Measurements from ENCODE around the gene LCE1B.

LCE1B gene

GRCh38 chr1:152811671-152812070, at the start of gene LCE1B:
Gene LCE1B, plus strand, starts transcription at chr1:152811971. Its CDS starts 476 bp downstream, at chr1:152812447.
- Histone ChIP-seq H3K27ac (ENCODE audit: low read depth, low read length) (no peak within 1 kb of the TSS), H3K4me3 (ENCODE audit: low read depth, low read length) (no peak within 1 kb of the TSS), H3K36me3 (ENCODE audit: insufficient read depth, low read length) (no peaks in the 10 kb centered on the region), H3K4me1 (ENCODE audit: control insufficient read depth, insufficient read depth, low read length, unreplicated experiment) (no peaks in the 10 kb centered on the region), H3K79me2 (ENCODE audit: control insufficient read depth, insufficient read depth, low read length, unreplicated experiment) (no peaks in the 10 kb centered on the region), H2AFZ (ENCODE audit: low read length, unreplicated experiment) (no peak within 1 kb of the TSS), H3K27me3 (ENCODE audit: insufficient read depth, low read length) (peaks cover 4% of the 10 kb centered on the region; the same call in 1 of the 2 replicates)

- no peak overlapping the region for H3K27ac ChIP-seq (ENCODE audit: low read depth, low read length)
- no peak overlapping the region for H2AFZ ChIP-seq (ENCODE audit: low read length, unreplicated experiment)
- H3K36me3 ChIP-seq (ENCODE audit: insufficient read depth, low read length), result no peaks in the 10 kb centered on the region
- H3K4me3 ChIP-seq (ENCODE audit: low read depth, low read length), result no peak overlapping the region
- H3K79me2 ChIP-seq (ENCODE audit: control insufficient read depth, insufficient read depth, low read length, unreplicated experiment), result no peaks in the 10 kb centered on the region
- no peaks in the 10 kb centered on the region for H3K4me1 ChIP-seq (ENCODE audit: control insufficient read depth, insufficient read depth, low read length, unreplicated experiment)
- H3K27me3 ChIP-seq (ENCODE audit: insufficient read depth, low read length), result no peaks in the 10 kb centered on the region
These were observed 42.8 kb upstream of the LCE1B start for GRCh38 chr1:152768847-152769533.

- no peaks in the 10 kb centered on the region for H3K36me3 ChIP-seq (ENCODE audit: insufficient read depth, low read length)
- no peak overlapping the region for H3K27ac ChIP-seq (ENCODE audit: low read depth, low read length)
- H3K79me2 ChIP-seq (ENCODE audit: control insufficient read depth, insufficient read depth, low read length, unreplicated experiment), result no peaks in the 10 kb centered on the region
- H3K4me3 ChIP-seq (ENCODE audit: low read depth, low read length), result no peak overlapping the region
- no peaks in the 10 kb centered on the region for H3K27me3 ChIP-seq (ENCODE audit: insufficient read depth, low read length)
- H3K4me1 ChIP-seq (ENCODE audit: control insufficient read depth, insufficient read depth, low read length, unreplicated experiment), result no peaks in the 10 kb centered on the region
- no peak overlapping the region for H2AFZ ChIP-seq (ENCODE audit: low read length, unreplicated experiment)
These were observed 41.4 kb upstream of the LCE1B start for GRCh38 chr1:152770411-152770810.

GRCh38 chr1:152774875-152775274, 36.9 kb upstream of the LCE1B start, which contains the start of gene LCE1F:
Gene LCE1F, plus strand, starts transcription at chr1:152775140. Its CDS starts 1,232 bp downstream, at chr1:152776372.
- H3K27me3 ChIP-seq (ENCODE audit: insufficient read depth, low read length), result no peaks in the 10 kb centered on the region
- no peak within 1 kb of the TSS for H3K4me3 ChIP-seq (ENCODE audit: low read depth, low read length)
- no peaks in the 10 kb centered on the region for H3K36me3 ChIP-seq (ENCODE audit: insufficient read depth, low read length)
- no peak within 1 kb of the TSS for H2AFZ ChIP-seq (ENCODE audit: low read length, unreplicated experiment)
- no peaks in the 10 kb centered on the region for H3K4me1 ChIP-seq (ENCODE audit: control insufficient read depth, insufficient read depth, low read length, unreplicated experiment)
- no peaks in the 10 kb centered on the region for H3K79me2 ChIP-seq (ENCODE audit: control insufficient read depth, insufficient read depth, low read length, unreplicated experiment)
- H3K27ac ChIP-seq (ENCODE audit: low read depth, low read length), result no peak within 1 kb of the TSS

- Histone ChIP-seq H3K27ac (ENCODE audit: low read depth, low read length) (no peak overlapping the region), H2AFZ (ENCODE audit: low read length, unreplicated experiment) (no peak overlapping the region), H3K27me3 (ENCODE audit: insufficient read depth, low read length) (no peaks in the 10 kb centered on the region), H3K4me3 (ENCODE audit: low read depth, low read length) (no peak overlapping the region), H3K36me3 (ENCODE audit: insufficient read depth, low read length) (no peaks in the 10 kb centered on the region), H3K4me1 (ENCODE audit: control insufficient read depth, insufficient read depth, low read length, unreplicated experiment) (no peaks in the 10 kb centered on the region), H3K79me2 (ENCODE audit: control insufficient read depth, insufficient read depth, low read length, unreplicated experiment) (no peaks in the 10 kb centered on the region)
These were observed 35.4 kb upstream of the LCE1B start for GRCh38 chr1:152776361-152776760.

- H3K36me3 ChIP-seq (ENCODE audit: insufficient read depth, low read length), result no peaks in the 10 kb centered on the region
- no peak overlapping the region for H3K4me3 ChIP-seq (ENCODE audit: low read depth, low read length)
- H3K27ac ChIP-seq (ENCODE audit: low read depth, low read length), result no peak overlapping the region
- no peaks in the 10 kb centered on the region for H3K27me3 ChIP-seq (ENCODE audit: insufficient read depth, low read length)
- H3K79me2 ChIP-seq (ENCODE audit: control insufficient read depth, insufficient read depth, low read length, unreplicated experiment), result no peaks in the 10 kb centered on the region
- H2AFZ ChIP-seq (ENCODE audit: low read length, unreplicated experiment), result no peak overlapping the region
- H3K4me1 ChIP-seq (ENCODE audit: control insufficient read depth, insufficient read depth, low read length, unreplicated experiment), result no peaks in the 10 kb centered on the region
These were observed 34.1 kb upstream of the LCE1B start for GRCh38 chr1:152777510-152778137.

- no peaks in the 10 kb centered on the region for H3K4me1 ChIP-seq (ENCODE audit: control insufficient read depth, insufficient read depth, low read length, unreplicated experiment)
- no peak overlapping the region for H3K4me3 ChIP-seq (ENCODE audit: low read depth, low read length)
- H3K27ac ChIP-seq (ENCODE audit: low read depth, low read length), result no peak overlapping the region
- no peaks in the 10 kb centered on the region for H3K79me2 ChIP-seq (ENCODE audit: control insufficient read depth, insufficient read depth, low read length, unreplicated experiment)
- H3K27me3 ChIP-seq (ENCODE audit: insufficient read depth, low read length), result no peaks in the 10 kb centered on the region
- H3K36me3 ChIP-seq (ENCODE audit: insufficient read depth, low read length), result no peaks in the 10 kb centered on the region
- H2AFZ ChIP-seq (ENCODE audit: low read length, unreplicated experiment), result no peak overlapping the region
These were observed 28.7 kb upstream of the LCE1B start for GRCh38 chr1:152783095-152783494.

- no peak within 1 kb of the TSS for H2AFZ ChIP-seq (ENCODE audit: low read length, unreplicated experiment)
- H3K4me3 ChIP-seq (ENCODE audit: low read depth, low read length), result no peak within 1 kb of the TSS
- H3K27ac ChIP-seq (ENCODE audit: low read depth, low read length), result no peak within 1 kb of the TSS
- H3K4me1 ChIP-seq (ENCODE audit: control insufficient read depth, insufficient read depth, low read length, unreplicated experiment), result no peaks in the 10 kb centered on the region
- no peaks in the 10 kb centered on the region for H3K36me3 ChIP-seq (ENCODE audit: insufficient read depth, low read length)
- H3K79me2 ChIP-seq (ENCODE audit: control insufficient read depth, insufficient read depth, low read length, unreplicated experiment), result no peaks in the 10 kb centered on the region
- no peaks in the 10 kb centered on the region for H3K27me3 ChIP-seq (ENCODE audit: insufficient read depth, low read length)
These were observed 25.7 kb upstream of the LCE1B start, which contains the start of gene LCE1E for GRCh38 chr1:152786077-152786476. Gene LCE1E, plus strand, starts transcription at chr1:152786257. Its CDS starts 1,043 bp downstream, at chr1:152787300.

- Histone ChIP-seq H3K4me3 (ENCODE audit: low read depth, low read length) (no peak overlapping the region), H3K79me2 (ENCODE audit: control insufficient read depth, insufficient read depth, low read length, unreplicated experiment) (no peaks in the 10 kb centered on the region), H3K36me3 (ENCODE audit: insufficient read depth, low read length) (no peaks in the 10 kb centered on the region), H2AFZ (ENCODE audit: low read length, unreplicated experiment) (no peak overlapping the region), H3K4me1 (ENCODE audit: control insufficient read depth, insufficient read depth, low read length, unreplicated experiment) (no peaks in the 10 kb centered on the region), H3K27ac (ENCODE audit: low read depth, low read length) (no peak overlapping the region), H3K27me3 (ENCODE audit: insufficient read depth, low read length) (no peaks in the 10 kb centered on the region)
These were observed 16.1 kb upstream of the LCE1B start for GRCh38 chr1:152795686-152796085.

- Histone ChIP-seq H3K4me1 (ENCODE audit: control insufficient read depth, insufficient read depth, low read length, unreplicated experiment) (no peaks in the 10 kb centered on the region), H3K79me2 (ENCODE audit: control insufficient read depth, insufficient read depth, low read length, unreplicated experiment) (no peaks in the 10 kb centered on the region), H3K4me3 (ENCODE audit: low read depth, low read length) (no peak within 1 kb of the TSS), H3K27me3 (ENCODE audit: insufficient read depth, low read length) (no peaks in the 10 kb centered on the region), H3K36me3 (ENCODE audit: insufficient read depth, low read length) (no peaks in the 10 kb centered on the region), H3K27ac (ENCODE audit: low read depth, low read length) (no peak within 1 kb of the TSS), H2AFZ (ENCODE audit: low read length, unreplicated experiment) (no peak within 1 kb of the TSS)
These were observed 15.3 kb upstream of the LCE1B start, which contains the start of gene LCE1D for GRCh38 chr1:152796421-152796820. Gene LCE1D, plus strand, starts transcription at chr1:152796721. Its CDS starts 1,074 bp downstream, at chr1:152797795.

GRCh38 chr1:152801333-152801732, 10.4 kb upstream of the LCE1B start:
- Histone ChIP-seq H3K4me1 (ENCODE audit: control insufficient read depth, insufficient read depth, low read length, unreplicated experiment) (no peaks in the 10 kb centered on the region), H3K27ac (ENCODE audit: low read depth, low read length) (no peak overlapping the region)

More at GRCh38 chr1:152801333-152801732, 10.4 kb upstream of the LCE1B start:
- no peaks in the 10 kb centered on the region for H3K79me2 ChIP-seq (ENCODE audit: control insufficient read depth, insufficient read depth, low read length, unreplicated experiment)
- H3K36me3 ChIP-seq (ENCODE audit: insufficient read depth, low read length), result no peaks in the 10 kb centered on the region
- H3K27me3 ChIP-seq (ENCODE audit: insufficient read depth, low read length), result no peaks in the 10 kb centered on the region
- no peak overlapping the region for H3K4me3 ChIP-seq (ENCODE audit: low read depth, low read length)
- H2AFZ ChIP-seq (ENCODE audit: low read length, unreplicated experiment), result no peak overlapping the region

All from ACC112 (cell line).